ENCODE results near the gene FMNL2. TPM values are rescaled to one million over a fixed set of nuclear protein-coding genes. Genes with fewer than 3 reads are reported as not detected.

The FMNL2 gene
- total and polyA plus RNA-seq, 2 experiments from 2014 or later: 5.1 to 11.7 TPM

DNA sequence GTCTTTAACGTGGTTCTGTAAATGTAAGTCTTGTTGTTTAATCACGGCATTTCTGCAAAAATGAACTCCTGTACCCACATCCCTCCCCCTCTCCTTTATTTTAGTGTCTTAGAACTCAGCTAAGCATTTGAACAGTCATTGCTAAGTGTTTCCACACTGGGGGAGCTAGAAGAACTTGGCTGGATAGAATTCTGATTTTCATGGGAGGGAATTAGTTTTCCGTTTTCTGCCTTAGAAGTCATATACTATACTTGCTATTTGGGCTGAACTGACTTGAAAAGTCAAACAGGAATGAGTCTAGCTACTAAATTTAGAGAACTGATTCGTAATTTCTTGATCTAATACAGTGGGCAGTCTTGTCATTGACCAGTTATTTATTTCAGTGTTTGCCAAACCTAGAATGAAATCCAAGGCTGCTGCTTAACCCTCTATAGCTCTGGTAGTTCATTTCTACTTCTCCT lies 61.1 kb downstream of the FMNL2 start:
- no peaks in the 10 kb centered on the region for H3K9me3 ChIP-seq (ENCODE audit: low read depth)
- H3K27ac ChIP-seq: no peak overlapping the region
- no peak overlapping the region for H3K4me3 ChIP-seq
- no peaks in the 10 kb centered on the region for H3K36me3 ChIP-seq
- H3K4me1 ChIP-seq (ENCODE audit: low read depth): no peaks in the 10 kb centered on the region
- TF ChIP-seq, protein P1, sequence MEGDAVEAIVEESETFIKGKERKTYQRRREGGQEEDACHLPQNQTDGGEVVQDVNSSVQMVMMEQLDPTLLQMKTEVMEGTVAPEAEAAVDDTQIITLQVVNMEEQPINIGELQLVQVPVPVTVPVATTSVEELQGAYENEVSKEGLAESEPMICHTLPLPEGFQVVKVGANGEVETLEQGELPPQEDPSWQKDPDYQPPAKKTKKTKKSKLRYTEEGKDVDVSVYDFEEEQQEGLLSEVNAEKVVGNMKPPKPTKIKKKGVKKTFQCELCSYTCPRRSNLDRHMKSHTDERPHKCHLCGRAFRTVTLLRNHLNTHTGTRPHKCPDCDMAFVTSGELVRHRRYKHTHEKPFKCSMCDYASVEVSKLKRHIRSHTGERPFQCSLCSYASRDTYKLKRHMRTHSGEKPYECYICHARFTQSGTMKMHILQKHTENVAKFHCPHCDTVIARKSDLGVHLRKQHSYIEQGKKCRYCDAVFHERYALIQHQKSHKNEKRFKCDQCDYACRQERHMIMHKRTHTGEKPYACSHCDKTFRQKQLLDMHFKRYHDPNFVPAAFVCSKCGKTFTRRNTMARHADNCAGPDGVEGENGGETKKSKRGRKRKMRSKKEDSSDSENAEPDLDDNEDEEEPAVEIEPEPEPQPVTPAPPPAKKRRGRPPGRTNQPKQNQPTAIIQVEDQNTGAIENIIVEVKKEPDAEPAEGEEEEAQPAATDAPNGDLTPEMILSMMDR (IDR thresholded peaks at IDR 0.05; ENCODE audit: low read depth, low read length): no peak
- no peak for DNase-seq (ENCODE audit: low read depth in 1 of 2, low spot score in 1 of 2)
- no peaks in the 10 kb centered on the region for H3K27me3 ChIP-seq

DNA sequence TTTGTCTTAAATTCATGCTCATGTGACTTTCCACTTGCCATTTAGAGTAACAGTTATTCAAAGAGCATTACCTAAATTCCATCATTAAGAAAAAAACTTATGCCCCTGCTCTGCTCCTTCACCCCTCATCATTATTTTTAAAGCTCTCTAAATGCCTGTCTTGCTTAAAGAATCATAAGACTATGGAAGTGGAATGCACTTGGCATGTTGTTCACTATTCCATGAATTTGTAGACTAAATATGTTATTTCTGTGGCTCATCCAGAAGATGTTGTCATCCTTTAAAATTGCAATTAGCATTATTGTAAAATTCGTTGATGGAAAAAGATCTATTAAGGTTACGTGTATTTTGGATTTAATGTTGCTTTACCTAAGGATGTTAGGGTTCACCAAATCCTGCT lies 61.8 kb downstream of the FMNL2 start:
- no peaks in the 10 kb centered on the region for H3K4me1 ChIP-seq (ENCODE audit: low read depth)
- no peak overlapping the region for H3K4me3 ChIP-seq
- no peaks in the 10 kb centered on the region for H3K36me3 ChIP-seq
- H3K27ac ChIP-seq: no peak overlapping the region
- no peak for DNase-seq (ENCODE audit: low read depth in 1 of 2, low spot score in 1 of 2)
- TF ChIP-seq, protein P1 (IDR thresholded peaks at IDR 0.05; ENCODE audit: low read depth, low read length): no peak
- H3K9me3 ChIP-seq (ENCODE audit: low read depth): no peaks in the 10 kb centered on the region
- H3K27me3 ChIP-seq: no peaks in the 10 kb centered on the region

DNA sequence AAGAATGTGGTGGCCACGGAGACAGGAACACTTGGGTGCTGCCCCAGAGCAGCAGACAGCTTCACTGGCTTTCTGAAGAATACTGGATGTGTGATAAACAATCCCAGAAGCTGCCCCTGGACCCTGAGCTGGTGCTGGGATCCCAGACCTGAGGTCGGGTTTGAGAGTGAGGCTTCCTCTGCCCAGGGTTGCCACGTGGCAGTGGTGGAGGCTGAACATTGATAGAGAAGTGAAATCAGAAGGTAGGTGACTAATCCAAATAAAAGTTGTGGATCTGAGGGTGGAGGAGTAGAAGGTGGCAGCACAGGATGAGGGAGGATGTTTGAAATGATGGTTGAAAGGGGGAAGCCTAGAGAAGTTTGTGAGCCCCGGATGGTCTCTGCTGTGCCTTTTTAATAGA lies 64.0 kb downstream of the FMNL2 start:
- TF ChIP-seq, protein P1 (IDR thresholded peaks at IDR 0.05; ENCODE audit: low read depth, low read length): no peak
- Histone ChIP-seq H3K4me1 (ENCODE audit: low read depth) (peaks cover 4% of the 10 kb centered on the region), H3K27ac (no peak overlapping the region), H3K4me3 (no peak overlapping the region), H3K36me3 (no peaks in the 10 kb centered on the region), H3K9me3 (ENCODE audit: low read depth) (no peaks in the 10 kb centered on the region), H3K27me3 (no peaks in the 10 kb centered on the region)
- DNase-seq (ENCODE audit: low read depth in 1 of 2, low spot score in 1 of 2): no peak

DNA sequence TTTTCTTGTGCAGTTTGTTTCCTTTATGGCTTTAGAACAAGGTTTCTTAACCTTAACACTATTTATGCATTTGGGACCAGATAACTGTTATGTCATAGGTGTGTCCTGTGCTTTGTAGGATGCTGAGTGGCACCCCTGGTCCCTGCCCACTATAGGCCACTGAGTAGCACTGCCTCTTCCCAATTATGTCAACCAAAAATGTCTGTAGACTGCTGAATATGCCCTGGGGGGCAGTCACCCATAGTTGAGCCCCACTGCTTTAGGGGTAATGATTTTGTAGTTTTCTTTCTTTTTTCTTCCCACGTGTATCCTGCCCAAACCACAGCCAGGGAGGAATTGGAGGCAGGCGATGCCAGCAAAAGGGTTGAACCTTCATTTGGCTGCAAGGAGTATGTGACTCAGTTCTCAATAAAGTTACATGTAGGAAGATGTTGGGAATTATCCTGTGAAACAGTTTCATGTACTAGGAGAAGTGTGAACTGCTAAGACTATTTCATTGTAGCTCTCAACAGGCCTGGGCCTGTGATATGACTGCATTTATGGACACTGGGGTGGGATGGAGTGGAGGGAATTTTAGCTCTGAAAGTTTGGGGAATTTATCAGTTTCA lies 65.7 kb downstream of the FMNL2 start:
- Histone ChIP-seq H3K9me3 (ENCODE audit: low read depth) (no peaks in the 10 kb centered on the region), H3K27me3 (no peaks in the 10 kb centered on the region), H3K36me3 (no peaks in the 10 kb centered on the region), H3K27ac (no peak overlapping the region), H3K4me3 (no peak overlapping the region), H3K4me1 (ENCODE audit: low read depth) (peaks cover 4% of the 10 kb centered on the region)
- TF ChIP-seq, protein P1 (IDR thresholded peaks at IDR 0.05; ENCODE audit: low read depth, low read length): no peak
- no peak for DNase-seq (ENCODE audit: low read depth in 1 of 2, low spot score in 1 of 2)

DNA sequence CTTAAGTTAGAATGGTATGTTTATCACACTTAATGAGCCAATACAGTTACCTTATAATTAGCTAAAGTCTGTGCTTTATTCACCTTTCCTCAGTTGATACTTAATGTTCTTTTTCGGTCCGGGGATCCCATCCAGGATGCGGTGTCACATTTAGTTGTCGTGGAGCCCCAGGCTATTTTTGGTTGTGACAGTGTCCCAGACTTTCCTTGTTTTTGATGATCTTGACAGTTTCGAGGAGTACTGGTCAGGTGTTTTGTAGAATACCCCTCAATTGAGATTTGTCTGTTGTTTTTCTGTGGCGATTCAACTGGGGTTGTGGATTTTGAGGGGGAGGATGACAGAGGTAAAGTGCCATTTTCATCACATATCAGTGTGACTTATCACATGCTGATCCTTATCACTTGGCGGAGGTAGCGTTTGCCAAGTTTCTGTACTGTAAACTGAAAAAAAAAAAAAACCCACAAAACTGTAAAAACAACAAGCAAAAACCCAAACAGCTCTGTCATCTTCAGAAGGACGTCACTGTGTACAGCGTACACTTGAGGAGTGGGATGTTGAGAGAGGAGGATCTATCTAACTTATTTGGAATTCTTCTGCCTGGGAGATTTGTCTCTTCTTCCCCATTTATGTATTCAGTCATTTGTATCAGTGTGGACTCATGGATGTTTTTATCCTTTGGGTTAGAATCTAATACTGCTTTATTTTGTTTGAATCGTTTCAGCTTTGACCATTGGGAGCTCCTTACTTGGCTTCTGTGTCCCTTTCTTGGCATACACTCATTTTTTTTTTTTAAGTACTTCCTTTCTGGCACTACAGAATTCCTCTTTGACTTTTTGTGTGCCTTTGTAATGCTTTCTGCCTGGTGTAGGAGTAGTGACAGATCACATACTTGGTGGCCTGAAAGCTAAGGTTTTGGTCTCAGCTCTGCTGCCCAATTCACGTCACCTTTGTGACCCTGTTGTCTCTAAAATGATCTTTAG lies 68.1 kb downstream of the FMNL2 start:
- Histone ChIP-seq H3K27ac (no peak overlapping the region), H3K4me1 (ENCODE audit: low read depth) (peaks cover 17% of the 10 kb centered on the region), H3K27me3 (no peaks in the 10 kb centered on the region), H3K4me3 (no peak overlapping the region), H3K9me3 (ENCODE audit: low read depth) (no peaks in the 10 kb centered on the region), H3K36me3 (no peaks in the 10 kb centered on the region)
- TF ChIP-seq, protein P1 (IDR thresholded peaks at IDR 0.05; ENCODE audit: low read depth, low read length): no peak
- no peak for DNase-seq (ENCODE audit: low read depth in 1 of 2, low spot score in 1 of 2)

All from cardiac muscle cell (in vitro differentiated cells and primary cell).